MM.1S (cell line): Measurements from ENCODE around the gene HDAC5.

ENCODE experiments used
- EZH2 ChIP-seq: fragments of 300-600 bp; sonication (generic); optimal IDR thresholded peaks from 2 replicates; pipeline ENCODE3; 2017; ENCODE audit warnings: low read depth, mild to moderate bottlenecking, antibody characterized with exemption, low read length, mixed read lengths
- EZH2phosphoT487 ChIP-seq: fragments of 300-600 bp; sonication (generic); IDR thresholded peaks from 2 replicates; pipeline ENCODE4 v1.6.1; 2018; ENCODE audit warnings: antibody characterized with exemption, low read length
- TF ChIP-seq, protein P1 (sequence below): fragments of 300-600 bp; sonication (generic); IDR thresholded peaks from 2 replicates; pipeline ENCODE4 v1.5.1; 2016; ENCODE audit warnings: antibody characterized with exemption, low read length, mixed read lengths

GRCh38 chr17:44144966-44145739, 21.7 kb upstream of the HDAC5 start:
- TF ChIP-seq, protein P1, sequence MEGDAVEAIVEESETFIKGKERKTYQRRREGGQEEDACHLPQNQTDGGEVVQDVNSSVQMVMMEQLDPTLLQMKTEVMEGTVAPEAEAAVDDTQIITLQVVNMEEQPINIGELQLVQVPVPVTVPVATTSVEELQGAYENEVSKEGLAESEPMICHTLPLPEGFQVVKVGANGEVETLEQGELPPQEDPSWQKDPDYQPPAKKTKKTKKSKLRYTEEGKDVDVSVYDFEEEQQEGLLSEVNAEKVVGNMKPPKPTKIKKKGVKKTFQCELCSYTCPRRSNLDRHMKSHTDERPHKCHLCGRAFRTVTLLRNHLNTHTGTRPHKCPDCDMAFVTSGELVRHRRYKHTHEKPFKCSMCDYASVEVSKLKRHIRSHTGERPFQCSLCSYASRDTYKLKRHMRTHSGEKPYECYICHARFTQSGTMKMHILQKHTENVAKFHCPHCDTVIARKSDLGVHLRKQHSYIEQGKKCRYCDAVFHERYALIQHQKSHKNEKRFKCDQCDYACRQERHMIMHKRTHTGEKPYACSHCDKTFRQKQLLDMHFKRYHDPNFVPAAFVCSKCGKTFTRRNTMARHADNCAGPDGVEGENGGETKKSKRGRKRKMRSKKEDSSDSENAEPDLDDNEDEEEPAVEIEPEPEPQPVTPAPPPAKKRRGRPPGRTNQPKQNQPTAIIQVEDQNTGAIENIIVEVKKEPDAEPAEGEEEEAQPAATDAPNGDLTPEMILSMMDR: no peak
- TF ChIP-seq EZH2 (no peak), EZH2phosphoT487 (no peak)
